GM12878 (cell line): ENCODE data around the gene GPR141. TPM values are rescaled to one million over a fixed set of nuclear protein-coding genes. Genes with fewer than 3 reads are reported as not detected.

Experiments
- ATAC-seq: fragments of 200-7000 bp; cut with Tn5 transposase; 3 replicates; pipeline ENCODE4 v1.9.1; 2020; ENCODE audit warnings: mild to moderate bottlenecking, moderate library complexity
- BruUV-seq: library from RNA; stranded (reverse); fragments of 400-500 nt; replicated peaks from 2 replicates; lab custom pipeline; 2021; lab: Mats Ljungman, UMichigan
- CTCF ChIA-PET: fragments of 300-600 bp; sonication (Branson Sonifier 250); formaldehyde crosslinking; extraction: SDS; loops from one replicate; lab custom pipeline; 2021; ENCODE audit warnings: inconsistent platforms; lab: Yijun Ruan, JAX
- POLR2A ChIA-PET: fragments of 350-600 bp; formaldehyde crosslinking; extraction: SDS; loops from one replicate; lab custom pipeline; 2021; ENCODE audit warnings: inconsistent platforms; lab: Charles Lee
- RAD21 ChIA-PET: fragments of 300-600 bp; sonication (Branson Sonifier 250); formaldehyde crosslinking; loops from one replicate; lab custom pipeline; 2023; ENCODE audit warnings: antibody characterized with exemption; ENCODE audit not compliant: unreplicated experiment; lab: Charles Lee
- SMC1A ChIA-PET: fragments of 300-600 bp; sonication (Branson Sonifier 250); formaldehyde crosslinking; loops from one replicate; lab custom pipeline; 2023; ENCODE audit not compliant: unreplicated experiment, uncharacterized antibody; lab: Charles Lee
- DNase-seq: peaks from one replicate; pipeline ENCODE4 v3.0.0-alpha.2; 2011; ENCODE audit warnings: low read depth, low spot score
- FAIRE-seq: peaks from 3 replicates; lab custom pipeline; 2011; peaks lifted over from hg19 to GRCh38; lab: Jason Lieb, UNC
- H2AFZ ChIP-seq: 2 replicates; pipeline ENCODE4 v1.6.0; 2011; ENCODE audit warnings: low read depth, low read length, control low read depth; ENCODE audit not compliant: control insufficient read depth
- H3K27ac ChIP-seq: 2 replicates; pipeline ENCODE4 v1.5.1; 2011; ENCODE audit warnings: control low read depth; ENCODE audit not compliant: control insufficient read depth, insufficient read depth
- H3K27me3 ChIP-seq, 2 experiments: replicated peaks in 1 of 2; 2 replicates each; pipeline versions ENCODE4 v1.6.0 to v1.6.1; 2011; ENCODE audit warnings: low read length in 1 of 2; ENCODE audit not compliant: control insufficient read depth in 2 of 2, insufficient read depth in 2 of 2
- H3K36me3 ChIP-seq, 2 experiments: 2 replicates each; pipeline ENCODE4 v1.5.1; 2011; ENCODE audit warnings: low read length in 1 of 2; ENCODE audit not compliant: control insufficient read depth in 2 of 2, insufficient read depth in 2 of 2
- H3K4me1 ChIP-seq: 2 replicates; pipeline ENCODE4 v1.6.1; 2011; ENCODE audit warnings: mild to moderate bottlenecking, low read length, moderate library complexity, mixed read lengths; ENCODE audit not compliant: control insufficient read depth, insufficient read depth
- H3K4me2 ChIP-seq: 2 replicates; pipeline ENCODE4 v1.6.0; 2011; ENCODE audit warnings: control low read depth; ENCODE audit not compliant: control insufficient read depth, insufficient read depth
- H3K4me3 ChIP-seq: fragments of 200-600 bp; sonication (generic); 2 replicates; pipeline ENCODE4 v1.5.1; 2016
- H3K79me2 ChIP-seq: 2 replicates; pipeline ENCODE4 v1.6.0; 2011; ENCODE audit warnings: low read length; ENCODE audit not compliant: control insufficient read depth, insufficient read depth
- H3K9ac ChIP-seq: 2 replicates; pipeline ENCODE4 v1.8.0; 2011; ENCODE audit warnings: low read length, control low read depth, mixed read lengths; ENCODE audit not compliant: control insufficient read depth, insufficient read depth
- H3K9me3 ChIP-seq: replicated peaks from 3 replicates; pipeline ENCODE4 v1.5.1; 2011; ENCODE audit warnings: mild to moderate bottlenecking, low read length; ENCODE audit not compliant: control insufficient read depth, insufficient read depth
- H4K20me1 ChIP-seq: 2 replicates; pipeline ENCODE4 v1.6.0; 2011; ENCODE audit not compliant: control insufficient read depth, insufficient read depth
- ASH2L ChIP-seq: fragments of 300-600, 200-600 bp; sonication (generic); IDR thresholded peaks from 2 replicates; pipeline ENCODE4 v1.6.1; 2017; ENCODE audit warnings: low read depth, mild to moderate bottlenecking, borderline replicate concordance
- ATF7 ChIP-seq: fragments of 450-650 bp; IDR thresholded peaks from 2 replicates; pipeline ENCODE4 v1.6.1; 2016; ENCODE audit warnings: low read depth, mild to moderate bottlenecking
- BCL11A ChIP-seq: IDR thresholded peaks from 2 replicates; pipeline ENCODE4 v1.6.1; 2011; ENCODE audit warnings: low read depth, low read length
- DPF2 ChIP-seq: fragments of 450-650 bp; IDR thresholded peaks from 2 replicates; pipeline ENCODE4 v1.6.1; 2017; ENCODE audit warnings: mild to moderate bottlenecking
- HDAC2 ChIP-seq: fragments of 200-600 bp; sonication (generic); IDR thresholded peaks from 2 replicates; pipeline ENCODE4 v1.6.1; 2017
- IKZF2 ChIP-seq, 2 experiments: fragments of 450-650 bp; IDR thresholded peaks; 2 replicates each; pipeline ENCODE4 v1.6.1; 2017; ENCODE audit warnings: mild to moderate bottlenecking in 2 of 2, moderate library complexity in 2 of 2
- KAT2A ChIP-seq: conservative IDR thresholded peaks from 2 replicates; pipeline ENCODE4 v1.6.1; 2011; ENCODE audit warnings: low read depth, low read length; ENCODE audit not compliant: control insufficient read depth
- KDM1A ChIP-seq: fragments of 200-600 bp; sonication (generic); IDR thresholded peaks from 2 replicates; pipeline ENCODE4 v1.6.1; 2016; ENCODE audit warnings: borderline replicate concordance
- MTA2 ChIP-seq: fragments of 450-650 bp; IDR thresholded peaks from 2 replicates; pipeline ENCODE4 v1.6.1; 2016; ENCODE audit warnings: low read depth, mild to moderate bottlenecking, moderate library complexity
- NBN ChIP-seq: fragments of 450-650 bp; IDR thresholded peaks from 2 replicates; pipeline ENCODE4 v1.6.1; 2016
- PAX5 ChIP-seq: IDR thresholded peaks from 2 replicates; pipeline ENCODE4 v1.6.1; 2011; ENCODE audit warnings: low read depth, low read length, borderline replicate concordance
- SPI1 ChIP-seq: IDR thresholded peaks from 2 replicates; pipeline ENCODE4 v1.6.1; 2011; ENCODE audit warnings: low read depth, mild to moderate bottlenecking, low read length, moderate library complexity, borderline replicate concordance; ENCODE audit not compliant: insufficient read depth
- WGBS: methylation state at CpG from one replicate; pipeline ENCODE4 v1.1.6; 2016; ENCODE audit warnings: low lambda C conversion rate; ENCODE audit not compliant: insufficient replicate concordance, insufficient coverage; ENCODE audit errors: missing lambda C conversion rate; 5-methylcytosine and 5-hydroxymethylcytosine counted together
- in situ Hi-C: fragments of 300-500 bp; cut with MboI; formaldehyde crosslinking; loops from 9 replicates; pipeline ENCODE4 v1.14.3; 2018; ENCODE audit warnings: mixed read lengths
- intact Hi-C: fragments of 100-400 bp; cut with micrococcal nuclease; formaldehyde crosslinking; loops from one replicate; pipeline ENCODE4 v1.14.2; 2022; ENCODE audit not compliant: unreplicated experiment
- polyA plus RNA-seq, 11 experiments: library from polyadenylated mRNA; depleted of rRNA in 4 of 11; unstranded in 6 of 11; stranded (reverse) in 5 of 11; fragments of >200 nt; fragmentation: Nextera tagmentation in 4 of 11; fragmentation: Illumina TruSeq in 1 of 11; extraction: Ambion mirVana in 4 of 11; extraction: Trizol in 1 of 11; gene quantifications; 1 replicate in 1 of 11; 2 replicates in 10 of 11; pipeline versions ENCODE4 v1.2.1 to v1.2.3, GENCODE V29; 2011 to 2016; ENCODE audit warnings: inconsistent platforms in 2 of 11, missing spikeins in 2 of 11, low read depth in 1 of 11
- total RNA-seq, 4 experiments: library from RNA; depleted of rRNA in 3 of 4; stranded (reverse); fragments of >200 nt in 3 of 4; fragmentation: Illumina TruSeq in 1 of 4; extraction: Trizol in 1 of 4; gene quantifications; 2 replicates each; pipeline versions ENCODE4 v1.2.1 to v1.2.3, GENCODE V29; 2013 to 2021
- TF ChIP-seq, protein P1 (sequence below): fragments of 450-650 bp; IDR thresholded peaks from 2 replicates; pipeline ENCODE4 v1.6.1; 2017; ENCODE audit warnings: mild to moderate bottlenecking
- TF ChIP-seq, protein P2 (sequence below), 3 experiments: IDR thresholded peaks in 2 of 3; conservative IDR thresholded peaks in 1 of 3; 2 replicates each; pipeline ENCODE4 v1.5.1; 2011; ENCODE audit warnings: low read depth in 3 of 3, low read length in 3 of 3, mild to moderate bottlenecking in 3 of 3, control low read depth in 2 of 3, moderate library complexity in 2 of 3, inconsistent platforms in 1 of 3, mixed read lengths in 1 of 3; ENCODE audit not compliant: control insufficient read depth in 2 of 3, insufficient read depth in 1 of 3; ENCODE audit errors: extremely low read depth in 1 of 3
- TF ChIP-seq, protein P3 (sequence below): fragments of 450-650 bp; IDR thresholded peaks from 2 replicates; pipeline ENCODE4 v1.6.1; 2018; ENCODE audit warnings: mild to moderate bottlenecking, low read depth, moderate library complexity; ENCODE audit not compliant: partially characterized antibody
- TF ChIP-seq, protein P4 (sequence below): IDR thresholded peaks from 2 replicates; pipeline ENCODE4 v1.6.1; 2012; ENCODE audit warnings: low read length, inconsistent platforms

Gene GPR141
- total and polyA plus RNA-seq, 10 of the 15 experiments (the other 5 are each of a cell fraction or from before 2014, with no cell fraction given): 0.56 to 3.9 (median 1.2) TPM

DNA sequence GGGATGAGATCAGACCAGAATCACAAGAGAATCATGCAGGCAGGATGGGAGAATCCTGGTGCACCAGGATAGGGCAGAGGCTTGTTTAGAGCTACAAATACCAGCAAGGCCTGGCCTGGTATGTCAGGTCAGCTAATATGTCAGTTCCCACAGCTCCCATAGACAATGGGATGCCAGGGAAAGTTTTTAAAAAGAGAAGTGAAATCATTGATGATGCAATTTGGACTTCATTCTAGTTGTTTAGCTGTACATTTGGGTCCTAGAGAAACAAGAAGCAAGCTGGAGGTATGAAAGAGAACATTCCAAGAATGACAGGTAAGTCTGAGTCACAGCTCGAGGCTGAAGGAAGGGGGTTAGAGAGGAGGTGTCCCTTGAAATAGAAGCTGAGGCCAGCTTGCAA, 45.2 kb downstream of the GPR141 start:
- Histone ChIP-seq H3K27me3 (no peaks in the 10 kb centered on the region), H3K4me1 (peaks cover 7% of the 10 kb centered on the region), H3K36me3 (no peaks in the 10 kb centered on the region), H3K4me3 (no peak overlapping the region), H3K4me2 (no peak overlapping the region), H3K9me3 (no peaks in the 10 kb centered on the region), H3K79me2 (no peaks in the 10 kb centered on the region), H3K9ac (no peak overlapping the region), H3K27ac (no peak overlapping the region; the same call in 1 of the 2 replicates), H4K20me1 (no peaks in the 10 kb centered on the region), H2AFZ (peak overlapping the region; percentile 3)
- RAD21 ChIA-PET: interaction anchor here (0.8 to 3.0 kb wide), 14 partner anchors 10 to 105 kb away, joined by 3 to 17 read pairs (median 4); partner anchors contain the start of gene GPR141
- in situ Hi-C loops (no loop called here), intact Hi-C loops (no loop called here)
- POLR2A ChIA-PET: interaction anchor here (0.9 to 1.8 kb wide), 7 partner anchors 11 to 124 kb away, joined by 3 to 5 read pairs (median 3); no protein-coding TSS in a partner anchor
- no TSS peak for BruUV-seq
- ATAC-seq (peak; percentile 83), DNase-seq (peak; percentile 51), FAIRE-seq (peak; percentile 86)
- WGBS: 6% methylated on average over 1 of the region's 1 CpG
- SMC1A ChIA-PET: interaction anchor here (0.7 to 3.2 kb wide), 26 partner anchors 10 to 227 kb away, joined by 3 to 26 read pairs (median 6); partner anchors contain the start of gene GPR141
- CTCF ChIA-PET: interaction anchor here (1.0 to 3.2 kb wide), 13 partner anchors 11 to 233 kb away, joined by 3 to 26 read pairs (median 6); partner anchors contain the start of gene GPR141
- TF ChIP-seq HDAC2 (no peak), KDM1A (no peak), MTA2 (peak; percentile 63; the same call in 1 of the 2 replicates), ASH2L (no peak), IKZF2 (IDR thresholded peaks at IDR 0.05) (peak; percentile 91 to 92), SPI1 (peak; percentile 84), PAX5 (peak; percentile 24; the same call in 1 of the 2 replicates), ATF7 (peak; percentile 63; the same call in 1 of the 2 replicates), BCL11A (peak; percentile 24), DPF2 (peak; percentile 74), KAT2A (no peak), NBN (no peak)
- TF ChIP-seq, protein P1, sequence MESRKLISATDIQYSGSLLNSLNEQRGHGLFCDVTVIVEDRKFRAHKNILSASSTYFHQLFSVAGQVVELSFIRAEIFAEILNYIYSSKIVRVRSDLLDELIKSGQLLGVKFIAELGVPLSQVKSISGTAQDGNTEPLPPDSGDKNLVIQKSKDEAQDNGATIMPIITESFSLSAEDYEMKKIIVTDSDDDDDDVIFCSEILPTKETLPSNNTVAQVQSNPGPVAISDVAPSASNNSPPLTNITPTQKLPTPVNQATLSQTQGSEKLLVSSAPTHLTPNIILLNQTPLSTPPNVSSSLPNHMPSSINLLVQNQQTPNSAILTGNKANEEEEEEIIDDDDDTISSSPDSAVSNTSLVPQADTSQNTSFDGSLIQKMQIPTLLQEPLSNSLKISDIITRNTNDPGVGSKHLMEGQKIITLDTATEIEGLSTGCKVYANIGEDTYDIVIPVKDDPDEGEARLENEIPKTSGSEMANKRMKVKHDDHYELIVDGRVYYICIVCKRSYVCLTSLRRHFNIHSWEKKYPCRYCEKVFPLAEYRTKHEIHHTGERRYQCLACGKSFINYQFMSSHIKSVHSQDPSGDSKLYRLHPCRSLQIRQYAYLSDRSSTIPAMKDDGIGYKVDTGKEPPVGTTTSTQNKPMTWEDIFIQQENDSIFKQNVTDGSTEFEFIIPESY: no peak
- TF ChIP-seq, protein P2, sequence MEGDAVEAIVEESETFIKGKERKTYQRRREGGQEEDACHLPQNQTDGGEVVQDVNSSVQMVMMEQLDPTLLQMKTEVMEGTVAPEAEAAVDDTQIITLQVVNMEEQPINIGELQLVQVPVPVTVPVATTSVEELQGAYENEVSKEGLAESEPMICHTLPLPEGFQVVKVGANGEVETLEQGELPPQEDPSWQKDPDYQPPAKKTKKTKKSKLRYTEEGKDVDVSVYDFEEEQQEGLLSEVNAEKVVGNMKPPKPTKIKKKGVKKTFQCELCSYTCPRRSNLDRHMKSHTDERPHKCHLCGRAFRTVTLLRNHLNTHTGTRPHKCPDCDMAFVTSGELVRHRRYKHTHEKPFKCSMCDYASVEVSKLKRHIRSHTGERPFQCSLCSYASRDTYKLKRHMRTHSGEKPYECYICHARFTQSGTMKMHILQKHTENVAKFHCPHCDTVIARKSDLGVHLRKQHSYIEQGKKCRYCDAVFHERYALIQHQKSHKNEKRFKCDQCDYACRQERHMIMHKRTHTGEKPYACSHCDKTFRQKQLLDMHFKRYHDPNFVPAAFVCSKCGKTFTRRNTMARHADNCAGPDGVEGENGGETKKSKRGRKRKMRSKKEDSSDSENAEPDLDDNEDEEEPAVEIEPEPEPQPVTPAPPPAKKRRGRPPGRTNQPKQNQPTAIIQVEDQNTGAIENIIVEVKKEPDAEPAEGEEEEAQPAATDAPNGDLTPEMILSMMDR (IDR thresholded peaks at IDR 0.05 in 2 of 3, conservative IDR thresholded peaks at IDR 0.05 in 1 of 3; ENCODE audit: control insufficient read depth in 2 of 3, extremely low read depth in 1 of 3, insufficient read depth in 1 of 3, low read depth in 3 of 3, low read length in 3 of 3): no peak
- TF ChIP-seq, protein P3, sequence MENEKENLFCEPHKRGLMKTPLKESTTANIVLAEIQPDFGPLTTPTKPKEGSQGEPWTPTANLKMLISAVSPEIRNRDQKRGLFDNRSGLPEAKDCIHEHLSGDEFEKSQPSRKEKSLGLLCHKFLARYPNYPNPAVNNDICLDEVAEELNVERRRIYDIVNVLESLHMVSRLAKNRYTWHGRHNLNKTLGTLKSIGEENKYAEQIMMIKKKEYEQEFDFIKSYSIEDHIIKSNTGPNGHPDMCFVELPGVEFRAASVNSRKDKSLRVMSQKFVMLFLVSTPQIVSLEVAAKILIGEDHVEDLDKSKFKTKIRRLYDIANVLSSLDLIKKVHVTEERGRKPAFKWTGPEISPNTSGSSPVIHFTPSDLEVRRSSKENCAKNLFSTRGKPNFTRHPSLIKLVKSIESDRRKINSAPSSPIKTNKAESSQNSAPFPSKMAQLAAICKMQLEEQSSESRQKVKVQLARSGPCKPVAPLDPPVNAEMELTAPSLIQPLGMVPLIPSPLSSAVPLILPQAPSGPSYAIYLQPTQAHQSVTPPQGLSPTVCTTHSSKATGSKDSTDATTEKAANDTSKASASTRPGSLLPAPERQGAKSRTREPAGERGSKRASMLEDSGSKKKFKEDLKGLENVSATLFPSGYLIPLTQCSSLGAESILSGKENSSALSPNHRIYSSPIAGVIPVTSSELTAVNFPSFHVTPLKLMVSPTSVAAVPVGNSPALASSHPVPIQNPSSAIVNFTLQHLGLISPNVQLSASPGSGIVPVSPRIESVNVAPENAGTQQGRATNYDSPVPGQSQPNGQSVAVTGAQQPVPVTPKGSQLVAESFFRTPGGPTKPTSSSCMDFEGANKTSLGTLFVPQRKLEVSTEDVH: no peak
- TF ChIP-seq, protein P4, sequence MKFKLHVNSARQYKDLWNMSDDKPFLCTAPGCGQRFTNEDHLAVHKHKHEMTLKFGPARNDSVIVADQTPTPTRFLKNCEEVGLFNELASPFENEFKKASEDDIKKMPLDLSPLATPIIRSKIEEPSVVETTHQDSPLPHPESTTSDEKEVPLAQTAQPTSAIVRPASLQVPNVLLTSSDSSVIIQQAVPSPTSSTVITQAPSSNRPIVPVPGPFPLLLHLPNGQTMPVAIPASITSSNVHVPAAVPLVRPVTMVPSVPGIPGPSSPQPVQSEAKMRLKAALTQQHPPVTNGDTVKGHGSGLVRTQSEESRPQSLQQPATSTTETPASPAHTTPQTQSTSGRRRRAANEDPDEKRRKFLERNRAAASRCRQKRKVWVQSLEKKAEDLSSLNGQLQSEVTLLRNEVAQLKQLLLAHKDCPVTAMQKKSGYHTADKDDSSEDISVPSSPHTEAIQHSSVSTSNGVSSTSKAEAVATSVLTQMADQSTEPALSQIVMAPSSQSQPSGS: peak; percentile 67; the same call in 1 of the 2 replicates
